Neural cell (in vitro differentiated cells): ENCODE data around the gene ROBO1.

Source experiments
- CTCF ChIP-seq: fragments of 450-650 bp; IDR thresholded peaks from 2 replicates; pipeline ENCODE4 v1.5.1; 2014; ENCODE audit warnings: antibody characterized with exemption, mild to moderate bottlenecking, moderate library complexity; ENCODE audit not compliant: poor library complexity, severe bottlenecking
- EP300 ChIP-seq: fragments of 450-650 bp; conservative IDR thresholded peaks from 2 replicates; pipeline ENCODE4 v1.6.1; 2014; ENCODE audit warnings: antibody characterized with exemption, mild to moderate bottlenecking, moderate library complexity; ENCODE audit not compliant: poor library complexity, severe bottlenecking
- EZH2 ChIP-seq: fragments of 200-600, 300-800 bp; shearing (Covaris generic), sonication (generic); IDR thresholded peaks from 2 replicates; pipeline ENCODE4 v1.6.1; 2014; ENCODE audit warnings: antibody characterized with exemption, low read length, borderline replicate concordance, mild to moderate bottlenecking; ENCODE audit not compliant: insufficient read depth, poor library complexity, severe bottlenecking
- SMC3 ChIP-seq: fragments of 450-650 bp; conservative IDR thresholded peaks from 2 replicates; pipeline ENCODE4 v1.6.1; 2014; ENCODE audit warnings: antibody characterized with exemption, mild to moderate bottlenecking, moderate library complexity; ENCODE audit not compliant: poor library complexity
- TAF1 ChIP-seq: IDR thresholded peaks from 2 replicates; pipeline ENCODE4 v1.6.1; 2012; ENCODE audit warnings: low read depth
- TF ChIP-seq, protein P1 (sequence below): IDR thresholded peaks from 2 replicates; pipeline ENCODE4 v1.6.1; 2012; ENCODE audit warnings: borderline replicate concordance

DNA sequence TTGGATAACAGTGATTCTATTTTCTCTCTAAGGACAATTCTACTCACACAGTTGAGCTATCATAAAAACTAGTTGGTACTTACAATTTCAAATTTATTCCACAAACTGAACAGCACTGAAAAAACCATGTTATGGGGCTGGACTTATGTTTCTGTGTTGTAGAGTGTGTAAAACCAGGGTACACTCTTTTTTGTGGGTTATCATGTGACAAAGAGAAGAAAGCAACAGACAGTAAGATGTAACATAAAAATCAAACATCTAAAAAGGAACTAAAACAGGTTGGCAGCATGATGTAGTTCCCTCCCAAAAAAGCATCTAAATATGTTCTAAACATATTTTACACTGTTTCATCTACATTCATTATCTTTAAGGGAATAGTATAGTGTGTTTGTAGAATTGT is 757.9 kb downstream of the ROBO1 start:
- TF ChIP-seq CTCF (no peak), EP300 (no peak), TAF1 (no peak), SMC3 (no peak), EZH2 (no peak)
- TF ChIP-seq, protein P1, sequence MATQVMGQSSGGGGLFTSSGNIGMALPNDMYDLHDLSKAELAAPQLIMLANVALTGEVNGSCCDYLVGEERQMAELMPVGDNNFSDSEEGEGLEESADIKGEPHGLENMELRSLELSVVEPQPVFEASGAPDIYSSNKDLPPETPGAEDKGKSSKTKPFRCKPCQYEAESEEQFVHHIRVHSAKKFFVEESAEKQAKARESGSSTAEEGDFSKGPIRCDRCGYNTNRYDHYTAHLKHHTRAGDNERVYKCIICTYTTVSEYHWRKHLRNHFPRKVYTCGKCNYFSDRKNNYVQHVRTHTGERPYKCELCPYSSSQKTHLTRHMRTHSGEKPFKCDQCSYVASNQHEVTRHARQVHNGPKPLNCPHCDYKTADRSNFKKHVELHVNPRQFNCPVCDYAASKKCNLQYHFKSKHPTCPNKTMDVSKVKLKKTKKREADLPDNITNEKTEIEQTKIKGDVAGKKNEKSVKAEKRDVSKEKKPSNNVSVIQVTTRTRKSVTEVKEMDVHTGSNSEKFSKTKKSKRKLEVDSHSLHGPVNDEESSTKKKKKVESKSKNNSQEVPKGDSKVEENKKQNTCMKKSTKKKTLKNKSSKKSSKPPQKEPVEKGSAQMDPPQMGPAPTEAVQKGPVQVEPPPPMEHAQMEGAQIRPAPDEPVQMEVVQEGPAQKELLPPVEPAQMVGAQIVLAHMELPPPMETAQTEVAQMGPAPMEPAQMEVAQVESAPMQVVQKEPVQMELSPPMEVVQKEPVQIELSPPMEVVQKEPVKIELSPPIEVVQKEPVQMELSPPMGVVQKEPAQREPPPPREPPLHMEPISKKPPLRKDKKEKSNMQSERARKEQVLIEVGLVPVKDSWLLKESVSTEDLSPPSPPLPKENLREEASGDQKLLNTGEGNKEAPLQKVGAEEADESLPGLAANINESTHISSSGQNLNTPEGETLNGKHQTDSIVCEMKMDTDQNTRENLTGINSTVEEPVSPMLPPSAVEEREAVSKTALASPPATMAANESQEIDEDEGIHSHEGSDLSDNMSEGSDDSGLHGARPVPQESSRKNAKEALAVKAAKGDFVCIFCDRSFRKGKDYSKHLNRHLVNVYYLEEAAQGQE = no peak
